GM19455 (cell line): ENCODE results near the gene HEPN1.
"Not testable (repeated sequence)": the region's sequence is repeated elsewhere in the genome, so short reads cannot be mapped to it uniquely, and the experiment has no call there.

Experiments used
- ATAC-seq: cut with Tn5 transposase; IDR thresholded peaks from one replicate; pipeline ENCODE4 v1.9.1; 2021; ENCODE audit not compliant: unreplicated experiment

HEPN1 gene

GRCh38 chr11:124938970-124939369 is 19.9 kb downstream of the HEPN1 start:
- ATAC-seq = no peak

GRCh38 chr11:124941703-124942102 is 22.7 kb downstream of the HEPN1 start:
- ATAC-seq = no peak

GRCh38 chr11:124942466-124943253 is 23.6 kb downstream of the HEPN1 start:
- no peak for ATAC-seq

GRCh38 chr11:124943254-124943616 is 24.2 kb downstream of the HEPN1 start:
- ATAC-seq = no peak

- no peak for ATAC-seq
These were observed 24.7 kb downstream of the HEPN1 start for GRCh38 chr11:124943741-124944140.

- ATAC-seq = no peak
These were observed 25.5 kb downstream of the HEPN1 start for GRCh38 chr11:124944565-124944964.

- ATAC-seq = no peak
These were observed 26.8 kb downstream of the HEPN1 start for GRCh38 chr11:124945826-124946225.

- ATAC-seq = no peak
These were observed 27.7 kb downstream of the HEPN1 start for GRCh38 chr11:124946735-124947141.

GRCh38 chr11:124950601-124951330 is 31.7 kb downstream of the HEPN1 start:
- no peak for ATAC-seq

GRCh38 chr11:124951341-124951740 is 32.3 kb downstream of the HEPN1 start:
- no peak for ATAC-seq

- ATAC-seq = peak; percentile 99
These were observed 34.9 kb downstream of the HEPN1 start, which contains the start of gene CCDC15 for GRCh38 chr11:124953753-124954589. CCDC15 (plus strand) TSS chr11:124954202; CDS start chr11:124954733, 531 bp downstream.

- no peak for ATAC-seq
These were observed 35.5 kb downstream of the HEPN1 start for GRCh38 chr11:124954590-124954955.

GRCh38 chr11:124955035-124955434 is 36.0 kb downstream of the HEPN1 start:
- ATAC-seq = no peak

GRCh38 chr11:124961972-124962609 is 43.0 kb downstream of the HEPN1 start:
- ATAC-seq = peak; percentile 93

GRCh38 chr11:124968197-124968596 is 49.1 kb downstream of the HEPN1 start:
- not testable (repeated sequence) for ATAC-seq
